ENCODE measurements around the gene ERGIC1. TPM values are rescaled to one million over a fixed set of nuclear protein-coding genes. Genes with fewer than 3 reads are reported as not detected.

ERGIC1 gene
- total and polyA plus RNA-seq, 10 of the 15 experiments (the other 5 are each of a cell fraction or from before 2014, with no cell fraction given), result 8.8 to 104 (median 76.3) TPM

DNA sequence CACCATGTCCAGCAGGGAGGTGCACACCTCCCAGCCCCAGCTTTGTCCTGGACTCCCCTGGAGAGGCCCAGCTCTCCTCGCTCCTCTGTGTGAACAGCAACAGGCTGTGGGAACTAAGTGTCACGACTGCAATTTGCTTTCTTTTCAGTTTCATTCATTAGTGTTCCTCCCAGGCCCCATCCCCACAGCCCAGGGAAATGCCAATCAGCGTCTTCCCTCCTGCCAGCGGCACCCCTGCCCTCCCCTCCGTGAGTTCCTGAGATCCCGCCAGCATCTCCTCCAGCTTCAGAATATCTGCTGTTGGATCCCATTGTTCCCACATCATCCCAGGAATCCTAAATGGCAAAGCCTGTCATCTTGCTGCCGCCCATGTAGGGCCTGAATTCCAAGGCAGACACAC, 112.1 kb downstream of the ERGIC1 start:
- Histone ChIP-seq H3K4me3 (no peak overlapping the region), H3K79me2 (ENCODE audit: control insufficient read depth, insufficient read depth, low read length) (no peaks in the 10 kb centered on the region), H3K9ac (ENCODE audit: control insufficient read depth, insufficient read depth, low read length) (no peak overlapping the region), H3K4me2 (ENCODE audit: control insufficient read depth, insufficient read depth) (no peak overlapping the region), H3K36me3 (ENCODE audit: control insufficient read depth in 2 of 2, insufficient read depth in 2 of 2, low read length in 1 of 2) (peaks cover 1 to 4% of the 10 kb centered on the region in 2 experiments; a peak in 2 of 4 replicates), H3K4me1 (ENCODE audit: control insufficient read depth, insufficient read depth, low read length) (no peaks in the 10 kb centered on the region), H2AFZ (ENCODE audit: control insufficient read depth, low read depth, low read length) (no peak overlapping the region), H3K9me3 (replicated peaks; ENCODE audit: control insufficient read depth, insufficient read depth, low read length) (no peaks in the 10 kb centered on the region), H3K27me3 (replicated peaks in 1 of 2; ENCODE audit: control insufficient read depth in 2 of 2, insufficient read depth in 2 of 2, low read length in 1 of 2) (no peaks in the 10 kb centered on the region), H4K20me1 (ENCODE audit: control insufficient read depth, insufficient read depth) (no peaks in the 10 kb centered on the region), H3K27ac (ENCODE audit: control insufficient read depth, insufficient read depth) (no peak overlapping the region)
- in situ Hi-C loops (cut with MboI) (no loop called here), intact Hi-C loops (cut with micrococcal nuclease; ENCODE audit: unreplicated experiment) (no loop called here)
- ATAC-seq (no peak), DNase-seq (ENCODE audit: low read depth, low spot score) (no peak), FAIRE-seq (no peak)
- ChIA-PET POLR2A (no interaction called here), CTCF (interaction anchor here (0.7 to 1.4 kb wide), 3 partner anchors 14 to 236 kb away, joined by 3 read pairs; no protein-coding TSS in a partner anchor), SMC1A (ENCODE audit: uncharacterized antibody, unreplicated experiment) (no interaction called here), RAD21 (ENCODE audit: unreplicated experiment) (no interaction called here)
- TF ChIP-seq, protein P1, sequence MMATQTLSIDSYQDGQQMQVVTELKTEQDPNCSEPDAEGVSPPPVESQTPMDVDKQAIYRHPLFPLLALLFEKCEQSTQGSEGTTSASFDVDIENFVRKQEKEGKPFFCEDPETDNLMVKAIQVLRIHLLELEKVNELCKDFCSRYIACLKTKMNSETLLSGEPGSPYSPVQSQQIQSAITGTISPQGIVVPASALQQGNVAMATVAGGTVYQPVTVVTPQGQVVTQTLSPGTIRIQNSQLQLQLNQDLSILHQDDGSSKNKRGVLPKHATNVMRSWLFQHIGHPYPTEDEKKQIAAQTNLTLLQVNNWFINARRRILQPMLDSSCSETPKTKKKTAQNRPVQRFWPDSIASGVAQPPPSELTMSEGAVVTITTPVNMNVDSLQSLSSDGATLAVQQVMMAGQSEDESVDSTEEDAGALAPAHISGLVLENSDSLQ (IDR thresholded peaks at IDR 0.05), result no peak
- no peak for TF ChIP-seq NRF1 (conservative IDR thresholded peaks at IDR 0.05; ENCODE audit: low read depth, low read length)
- TF ChIP-seq HDAC2 (IDR thresholded peaks at IDR 0.05), result no peak
- TF ChIP-seq, protein P2, sequence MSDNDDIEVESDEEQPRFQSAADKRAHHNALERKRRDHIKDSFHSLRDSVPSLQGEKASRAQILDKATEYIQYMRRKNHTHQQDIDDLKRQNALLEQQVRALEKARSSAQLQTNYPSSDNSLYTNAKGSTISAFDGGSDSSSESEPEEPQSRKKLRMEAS (IDR thresholded peaks at IDR 0.05; ENCODE audit: low read depth, low read length), result no peak
- no peak for TF ChIP-seq SIX5 (IDR thresholded peaks at IDR 0.05; ENCODE audit: low read depth, low read length, severe bottlenecking)
- no TSS peak for BruUV-seq (replicated peaks)
- 86% methylated on average over 7 of the region's 7 CpGs for WGBS (ENCODE audit: insufficient coverage, insufficient replicate concordance, low lambda C conversion rate, missing lambda C conversion rate)

DNA sequence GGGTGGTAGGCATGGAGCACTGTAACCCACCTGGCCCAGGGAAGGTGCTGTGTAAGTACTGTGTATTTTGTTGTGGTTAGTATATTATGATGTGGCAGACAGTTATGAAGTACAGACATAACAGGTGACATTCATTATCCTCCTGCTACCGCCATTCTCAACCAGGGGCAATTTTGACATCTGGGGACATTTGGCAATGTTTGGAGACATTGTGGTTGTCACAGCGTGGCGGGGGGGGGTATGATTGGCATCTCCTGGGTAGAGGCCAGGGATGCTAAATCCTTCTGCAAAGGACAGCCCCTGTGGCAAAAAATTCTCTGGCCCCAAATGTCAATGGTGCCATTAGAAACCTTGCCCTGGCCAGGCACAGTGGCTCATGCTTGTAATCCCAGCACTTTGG, 115.4 kb downstream of the ERGIC1 start:
- Histone ChIP-seq H3K4me1 (ENCODE audit: control insufficient read depth, insufficient read depth, low read length) (no peaks in the 10 kb centered on the region), H4K20me1 (ENCODE audit: control insufficient read depth, insufficient read depth) (no peaks in the 10 kb centered on the region), H3K36me3 (ENCODE audit: control insufficient read depth in 2 of 2, insufficient read depth in 2 of 2, low read length in 1 of 2) (peaks cover 1 to 6% of the 10 kb centered on the region in 2 experiments; a peak in 1 of 4 replicates), H3K27me3 (replicated peaks in 1 of 2; ENCODE audit: control insufficient read depth in 2 of 2, insufficient read depth in 2 of 2, low read length in 1 of 2) (no peaks in the 10 kb centered on the region), H3K9me3 (replicated peaks; ENCODE audit: control insufficient read depth, insufficient read depth, low read length) (no peaks in the 10 kb centered on the region), H2AFZ (ENCODE audit: control insufficient read depth, low read depth, low read length) (no peak overlapping the region), H3K4me3 (no peak overlapping the region), H3K79me2 (ENCODE audit: control insufficient read depth, insufficient read depth, low read length) (no peaks in the 10 kb centered on the region), H3K27ac (ENCODE audit: control insufficient read depth, insufficient read depth) (no peak overlapping the region), H3K4me2 (ENCODE audit: control insufficient read depth, insufficient read depth) (no peak overlapping the region), H3K9ac (ENCODE audit: control insufficient read depth, insufficient read depth, low read length) (no peak overlapping the region)
- ChIA-PET POLR2A (no interaction called here), SMC1A (ENCODE audit: uncharacterized antibody, unreplicated experiment) (interaction anchor here (1.4 kb wide), 1 partner anchor 16 kb away, joined by 3 read pairs; no protein-coding TSS in a partner anchor), CTCF (interaction anchor here (1.7 kb wide), 1 partner anchor 17 kb away, joined by 7 read pairs; no protein-coding TSS in a partner anchor), RAD21 (ENCODE audit: unreplicated experiment) (no interaction called here)
- DNase-seq (ENCODE audit: low read depth, low spot score) (no peak), FAIRE-seq (no peak), ATAC-seq (no peak)
- BruUV-seq (replicated peaks), result no TSS peak
- TF ChIP-seq RUNX3 (IDR thresholded peaks at IDR 0.05; ENCODE audit: low read length) (peak; percentile 40; the same call in 1 of the 2 replicates), TCF3 (IDR thresholded peaks at IDR 0.05; ENCODE audit: borderline replicate concordance, insufficient read depth, low read depth, low read length) (no peak), POLR2A (IDR thresholded peaks at IDR 0.05; ENCODE audit: low read depth, low read length) (no peak)
- TF ChIP-seq, protein P3, sequence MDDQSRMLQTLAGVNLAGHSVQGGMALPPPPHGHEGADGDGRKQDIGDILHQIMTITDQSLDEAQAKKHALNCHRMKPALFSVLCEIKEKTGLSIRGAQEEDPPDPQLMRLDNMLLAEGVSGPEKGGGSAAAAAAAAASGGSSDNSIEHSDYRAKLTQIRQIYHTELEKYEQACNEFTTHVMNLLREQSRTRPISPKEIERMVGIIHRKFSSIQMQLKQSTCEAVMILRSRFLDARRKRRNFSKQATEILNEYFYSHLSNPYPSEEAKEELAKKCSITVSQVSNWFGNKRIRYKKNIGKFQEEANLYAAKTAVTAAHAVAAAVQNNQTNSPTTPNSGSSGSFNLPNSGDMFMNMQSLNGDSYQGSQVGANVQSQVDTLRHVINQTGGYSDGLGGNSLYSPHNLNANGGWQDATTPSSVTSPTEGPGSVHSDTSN (IDR thresholded peaks at IDR 0.05; ENCODE audit: insufficient replicate concordance, low read depth, low read length), result no peak
- intact Hi-C loops (cut with micrococcal nuclease; ENCODE audit: unreplicated experiment) (no loop called here), in situ Hi-C loops (cut with MboI) (no loop called here)
- 33% methylated on average over 3 of the region's 3 CpGs for WGBS (ENCODE audit: insufficient coverage, insufficient replicate concordance, low lambda C conversion rate, missing lambda C conversion rate)
